GM19043 (cell line): ENCODE measurements around the gene VPS11.

Source experiments
- ATAC-seq: cut with Tn5 transposase; IDR thresholded peaks from one replicate; pipeline ENCODE4 v1.9.1; 2021; ENCODE audit warnings: low read depth; ENCODE audit not compliant: unreplicated experiment

Gene VPS11

DNA sequence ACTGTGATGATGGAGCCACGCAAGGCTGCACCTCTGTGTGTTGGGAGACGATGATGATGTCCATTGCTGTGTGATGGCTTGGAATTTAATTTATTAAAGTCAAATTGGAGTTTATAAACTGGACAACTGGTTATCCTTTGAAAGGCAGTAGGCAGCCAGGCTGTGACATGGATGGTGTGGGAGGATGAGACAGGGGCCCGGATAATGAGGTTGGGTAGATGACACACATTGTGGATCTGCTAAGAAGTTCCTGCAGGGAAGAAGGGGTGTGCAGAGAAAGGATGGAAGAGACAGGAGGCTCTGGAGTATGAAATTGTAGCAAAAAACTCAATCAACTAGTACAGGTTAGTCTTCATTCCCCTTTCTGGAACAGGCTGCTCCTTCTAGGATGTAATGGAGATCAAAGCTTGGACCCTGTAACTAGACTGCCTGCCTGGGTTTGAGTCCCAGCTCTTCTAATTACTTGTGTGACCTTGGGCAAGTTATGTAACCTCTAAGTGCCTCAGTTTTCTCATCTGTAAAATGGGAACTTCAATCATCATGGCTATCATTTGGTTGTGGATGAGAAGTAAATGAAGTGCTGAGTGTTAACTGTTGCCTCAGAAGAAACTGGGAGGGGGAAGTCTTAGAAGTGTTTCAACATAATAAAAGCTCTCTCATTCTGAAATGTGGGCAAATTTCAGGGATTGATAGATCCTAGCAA is 49.5 kb downstream of the VPS11 start:
- ATAC-seq, result no peak

DNA sequence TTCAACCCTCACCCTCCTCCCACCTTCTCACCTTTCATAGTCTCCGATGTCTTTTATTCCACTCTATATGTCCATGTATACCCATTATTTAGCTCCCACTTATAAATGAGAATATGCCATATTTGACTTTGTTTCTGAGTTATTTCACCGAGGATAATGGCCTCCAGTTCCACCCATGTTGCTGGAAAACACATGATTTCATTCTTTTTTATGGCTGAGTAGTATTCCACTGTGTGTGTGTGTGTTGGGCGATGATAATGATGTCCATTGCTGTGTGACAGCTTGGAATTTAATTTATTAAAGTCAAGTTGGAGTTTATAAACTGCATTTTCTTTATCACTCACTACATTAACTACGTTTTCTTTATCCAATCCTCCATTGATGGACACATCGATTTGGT is 50.6 kb downstream of the VPS11 start:
- ATAC-seq, result no peak

DNA sequence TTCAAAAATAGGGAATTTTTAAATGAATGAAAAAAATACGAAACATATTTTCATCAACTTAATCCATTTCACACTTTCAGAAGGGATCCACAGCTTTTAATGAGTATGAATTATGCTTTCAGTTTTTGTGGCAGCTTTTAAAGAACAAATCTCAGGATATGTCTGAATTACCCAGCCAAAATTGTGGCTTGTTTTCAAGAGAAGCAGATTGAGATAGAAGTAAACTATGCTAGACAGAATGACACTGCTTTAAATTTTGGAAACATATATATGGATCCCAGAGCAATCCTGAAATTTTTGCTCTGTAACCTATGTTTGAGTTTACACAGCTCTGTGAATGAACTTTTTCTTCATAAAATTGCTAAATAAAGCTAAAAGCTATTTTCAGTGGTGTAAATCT is 51.3 kb downstream of the VPS11 start:
- ATAC-seq, result no peak

DNA sequence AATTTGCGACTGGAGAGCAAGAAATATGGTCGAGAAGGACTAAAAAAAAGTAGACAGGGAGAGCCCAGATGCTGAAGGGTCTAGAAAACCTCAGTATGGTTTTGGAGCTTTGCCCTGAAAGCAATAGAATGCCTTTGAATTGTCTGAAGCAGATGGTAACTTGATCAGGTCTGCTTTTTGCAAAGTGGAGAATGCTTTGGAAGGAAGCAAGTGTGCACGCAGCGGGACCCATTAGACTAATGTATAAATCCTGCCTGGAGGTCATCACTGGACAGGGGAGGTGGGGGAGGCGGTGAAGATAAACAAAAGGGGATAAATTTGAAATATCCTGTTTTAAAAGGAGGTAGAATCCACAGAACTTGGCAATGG is 53.0 kb downstream of the VPS11 start:
- no peak for ATAC-seq

DNA sequence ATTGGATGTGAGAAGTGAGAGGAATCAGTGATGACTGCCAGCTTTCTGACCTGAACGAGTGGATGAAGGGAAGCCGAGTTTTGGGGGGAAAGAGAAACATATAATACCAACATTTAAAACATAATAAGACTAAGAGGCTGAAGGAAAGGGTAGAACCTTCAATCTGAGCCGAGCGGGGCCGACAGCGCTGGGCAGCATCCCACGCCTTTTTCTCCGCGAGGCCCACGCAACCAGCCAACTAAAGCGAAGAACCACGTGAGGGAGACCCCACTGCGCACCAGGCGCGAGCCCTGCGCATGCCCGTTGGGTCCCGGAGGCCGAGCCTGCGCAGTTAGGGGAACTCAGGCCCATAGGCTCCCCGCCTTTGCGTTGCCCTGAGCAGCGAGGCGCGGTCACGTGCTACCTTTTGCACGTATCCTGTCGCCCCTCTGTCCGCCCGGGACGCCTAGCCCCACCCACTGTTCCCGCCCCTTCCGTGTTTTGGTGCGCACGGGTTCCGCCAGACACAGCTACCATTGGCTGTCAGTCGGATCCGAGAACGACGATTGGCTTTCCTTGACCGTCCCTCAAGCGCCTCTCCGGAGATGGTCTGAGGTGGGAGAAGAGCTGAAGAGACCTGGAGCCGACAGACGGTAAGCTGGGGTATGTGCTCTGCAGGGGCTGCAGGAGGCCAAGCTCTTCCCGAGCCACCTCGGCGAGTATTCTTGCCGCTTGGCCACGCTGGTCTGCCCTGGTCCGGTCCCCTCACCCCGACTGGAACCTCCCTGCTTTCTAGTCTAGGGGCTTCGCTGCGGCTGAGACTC is 53.6 kb downstream of the VPS11 start, which contains the start of gene HINFP:
Gene HINFP (plus strand): TSS at position 573 of the 803 bp plus-strand sequence. CDS start 5,365 bp downstream, outside the sequence.
- ATAC-seq, result peak; percentile 96

DNA sequence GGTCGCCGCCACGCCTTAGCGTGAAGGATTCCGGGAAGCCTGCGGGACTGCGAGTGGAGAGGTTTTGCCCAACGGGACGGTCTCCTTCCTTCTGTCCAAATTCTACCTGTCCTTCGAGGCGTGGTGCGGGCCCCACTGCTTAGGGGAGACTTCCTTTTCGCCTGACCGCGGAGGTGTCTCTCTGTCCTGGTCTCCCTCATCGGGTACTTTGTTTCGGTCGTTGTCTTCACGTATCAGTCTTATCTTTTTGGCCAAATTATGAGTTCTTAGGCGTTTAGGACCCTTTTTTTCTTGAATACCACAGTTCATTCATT is 54.1 kb downstream of the VPS11 start:
- ATAC-seq, result no peak

DNA sequence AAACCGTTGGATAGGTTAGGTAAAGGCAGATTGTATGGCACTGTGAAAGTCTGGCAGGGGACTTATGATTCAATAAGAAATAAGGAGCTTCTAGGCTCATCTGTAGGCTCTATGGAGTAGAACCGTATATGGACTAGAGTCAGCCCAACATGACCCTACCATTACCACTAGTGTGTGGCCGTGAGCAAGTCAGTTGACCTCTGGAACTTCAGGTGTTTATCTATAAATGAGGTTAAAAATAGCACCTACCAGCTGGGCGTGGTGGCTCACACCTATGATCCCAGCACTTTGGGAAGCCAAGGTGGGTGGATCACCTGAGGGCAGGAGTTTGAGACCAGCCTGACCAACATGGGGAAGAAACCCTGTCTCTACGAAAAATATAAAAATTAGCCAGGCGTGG is 58.2 kb downstream of the VPS11 start:
- ATAC-seq, result no peak

DNA sequence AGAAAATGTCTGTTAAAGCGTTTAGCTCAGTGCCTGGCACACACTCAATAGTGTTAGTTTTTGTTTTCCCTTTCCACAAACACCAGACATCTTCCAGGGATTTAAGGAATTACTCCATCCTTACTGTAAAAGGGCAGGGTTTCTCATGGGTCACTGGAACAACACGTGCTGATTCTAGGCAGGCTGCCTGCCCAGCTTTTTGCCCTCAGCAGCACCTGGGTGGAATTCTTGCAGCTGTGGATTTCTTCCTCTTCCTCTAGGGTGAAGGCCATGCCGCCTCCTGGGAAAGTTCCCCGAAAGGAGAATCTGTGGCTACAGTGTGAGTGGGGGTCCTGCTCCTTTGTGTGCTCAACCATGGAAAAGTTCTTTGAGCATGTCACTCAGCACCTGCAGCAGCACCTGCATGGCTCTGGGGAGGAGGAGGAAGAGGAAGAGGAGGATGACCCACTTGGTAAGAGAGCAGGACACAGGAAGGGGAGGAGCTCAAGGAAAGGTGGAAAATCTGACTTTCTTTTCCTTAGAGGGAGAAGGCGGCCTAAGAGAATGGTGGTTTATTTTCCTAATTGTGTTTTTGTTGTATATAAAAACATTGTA is 59.2 kb downstream of the VPS11 start:
- no peak for ATAC-seq

DNA sequence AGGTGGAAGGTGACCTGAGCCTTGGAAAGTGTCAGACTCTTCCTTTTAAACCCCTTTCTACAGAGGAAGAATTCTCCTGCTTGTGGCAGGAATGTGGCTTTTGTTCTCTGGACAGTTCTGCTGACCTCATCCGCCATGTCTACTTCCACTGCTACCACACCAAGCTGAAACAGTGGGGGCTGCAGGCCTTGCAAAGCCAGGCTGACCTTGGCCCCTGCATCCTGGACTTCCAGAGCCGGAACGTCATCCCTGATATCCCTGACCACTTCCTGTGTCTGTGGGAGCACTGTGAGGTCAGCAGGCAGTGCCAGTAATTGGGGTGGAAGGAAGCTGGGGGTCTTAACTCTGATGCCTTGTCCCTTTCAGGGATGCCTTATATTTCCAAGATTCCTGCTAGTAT is 63.0 kb downstream of the VPS11 start:
- ATAC-seq, result no peak
